ENCODE data around the gene ITGA8.
A peak's percentile ranks its signal among the peaks of the same experiment; 100 is the strongest.

DNA sequence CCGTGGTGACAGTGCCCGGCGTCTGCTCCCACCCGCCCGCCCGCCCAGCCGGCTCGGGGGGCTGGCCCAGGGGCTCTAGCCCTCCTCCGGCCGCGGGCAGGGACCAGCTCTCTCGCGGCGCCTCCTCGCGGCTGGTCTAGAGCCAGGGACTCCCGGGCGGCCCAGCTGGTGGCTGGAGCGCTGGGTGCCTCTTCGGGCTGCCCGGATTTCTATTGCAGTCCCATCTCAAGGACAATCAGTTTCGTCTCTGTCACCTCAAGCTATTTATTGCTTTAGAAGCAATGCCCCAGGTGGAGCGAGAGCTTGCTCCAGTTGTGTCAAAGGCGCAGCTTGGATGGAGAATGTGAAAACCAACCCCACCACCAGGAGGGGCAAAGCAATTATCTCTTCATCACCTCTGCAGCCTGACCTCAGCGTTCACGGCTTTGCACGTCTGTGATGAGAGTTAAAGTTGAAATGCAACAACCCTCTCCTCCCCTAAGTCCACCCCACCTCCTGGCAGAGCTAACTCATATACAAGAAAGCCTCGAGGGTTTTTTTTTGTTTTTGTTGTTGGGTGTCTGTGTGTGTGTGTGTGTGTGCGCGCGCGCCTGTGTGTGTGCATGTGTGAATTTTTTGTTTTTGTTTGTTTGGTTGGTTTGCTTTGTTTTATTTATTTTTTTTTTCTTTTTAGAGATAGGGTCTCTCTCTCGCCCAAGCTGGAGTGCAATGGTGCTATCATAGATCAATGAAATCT, at the start of gene ITGA8:
- TF ChIP-seq, protein P1, sequence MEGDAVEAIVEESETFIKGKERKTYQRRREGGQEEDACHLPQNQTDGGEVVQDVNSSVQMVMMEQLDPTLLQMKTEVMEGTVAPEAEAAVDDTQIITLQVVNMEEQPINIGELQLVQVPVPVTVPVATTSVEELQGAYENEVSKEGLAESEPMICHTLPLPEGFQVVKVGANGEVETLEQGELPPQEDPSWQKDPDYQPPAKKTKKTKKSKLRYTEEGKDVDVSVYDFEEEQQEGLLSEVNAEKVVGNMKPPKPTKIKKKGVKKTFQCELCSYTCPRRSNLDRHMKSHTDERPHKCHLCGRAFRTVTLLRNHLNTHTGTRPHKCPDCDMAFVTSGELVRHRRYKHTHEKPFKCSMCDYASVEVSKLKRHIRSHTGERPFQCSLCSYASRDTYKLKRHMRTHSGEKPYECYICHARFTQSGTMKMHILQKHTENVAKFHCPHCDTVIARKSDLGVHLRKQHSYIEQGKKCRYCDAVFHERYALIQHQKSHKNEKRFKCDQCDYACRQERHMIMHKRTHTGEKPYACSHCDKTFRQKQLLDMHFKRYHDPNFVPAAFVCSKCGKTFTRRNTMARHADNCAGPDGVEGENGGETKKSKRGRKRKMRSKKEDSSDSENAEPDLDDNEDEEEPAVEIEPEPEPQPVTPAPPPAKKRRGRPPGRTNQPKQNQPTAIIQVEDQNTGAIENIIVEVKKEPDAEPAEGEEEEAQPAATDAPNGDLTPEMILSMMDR (IDR thresholded peaks at IDR 0.05): peak; percentile 38 to 48 (median 44)
- no peak for TF ChIP-seq POLR2A (IDR thresholded peaks at IDR 0.05)
